ENCODE measurements around the gene GALK1. TPM values are rescaled to one million over a fixed set of nuclear protein-coding genes. Genes with fewer than 3 reads are reported as not detected.
"Not testable (repeated sequence)": the region's sequence is repeated elsewhere in the genome, so short reads cannot be mapped to it uniquely, and the experiment has no call there.

The GALK1 gene
- total RNA-seq, 1 experiment from 2014 or later, result 35.8 TPM

GRCh38 chr17:75811174-75811573, 46.2 kb upstream of the GALK1 start:
- no peaks in the 10 kb centered on the region for H3K4me1 ChIP-seq (ENCODE audit: control insufficient read depth, insufficient read depth, low read length)
- CTCF ChIA-PET, result no interaction called here

GRCh38 chr17:75810756-75811155, 45.8 kb upstream of the GALK1 start:
- POLR2A ChIA-PET; DNase-seq (ENCODE audit: low read depth, low spot score); H3K9me3 ChIP-seq (ENCODE audit: control insufficient read depth, insufficient read depth, low read depth, low read length); intact Hi-C loops (cut with micrococcal nuclease; ENCODE audit: unreplicated experiment); H3K36me3 ChIP-seq (ENCODE audit: control insufficient read depth, insufficient read depth, low read length); BruUV-seq (replicated peaks); in situ Hi-C loops (cut with HindIII; ENCODE audit: low pct_unique_long_range_greater_than_20kb, low sequenced_read_pairs); H3K27me3 ChIP-seq (ENCODE audit: control insufficient read depth, insufficient read depth, low read length); H3K4me1 ChIP-seq (ENCODE audit: control insufficient read depth, insufficient read depth, low read length); CTCF ChIA-PET; H3K27ac ChIP-seq (ENCODE audit: low read length); H3K4me3 ChIP-seq (ENCODE audit: low read depth in 2 of 2, low read length in 2 of 2); ATAC-seq: not testable (repeated sequence)

More at GRCh38 chr17:75811174-75811573, 46.2 kb upstream of the GALK1 start:
- DNase-seq (ENCODE audit: low read depth, low spot score) (no peak), ATAC-seq (no peak)
- TF ChIP-seq TCF7L2 (IDR thresholded peaks at IDR 0.05; ENCODE audit: low read depth, low read length), result no peak
- TF ChIP-seq REST (IDR thresholded peaks at IDR 0.05; ENCODE audit: insufficient read depth in 1 of 2, low read depth in 2 of 2, low read length in 1 of 2), result no peak
- TF ChIP-seq SIN3A (IDR thresholded peaks at IDR 0.05; ENCODE audit: borderline replicate concordance, insufficient read depth, low read depth, low read length), result no peak
- no peak for TF ChIP-seq CTCF (IDR thresholded peaks at IDR 0.05)
- Histone ChIP-seq H3K9me3 (ENCODE audit: control insufficient read depth, insufficient read depth, low read depth, low read length) (no peaks in the 10 kb centered on the region), H3K27me3 (ENCODE audit: control insufficient read depth, insufficient read depth, low read length) (no peaks in the 10 kb centered on the region), H3K27ac (ENCODE audit: low read length) (no peak overlapping the region), H3K4me3 (ENCODE audit: low read depth in 2 of 2, low read length in 2 of 2) (no peak overlapping the region), H3K36me3 (ENCODE audit: control insufficient read depth, insufficient read depth, low read length) (no peaks in the 10 kb centered on the region)
- in situ Hi-C loops (cut with HindIII; ENCODE audit: low pct_unique_long_range_greater_than_20kb, low sequenced_read_pairs), result no loop called here
- no TSS peak for BruUV-seq (replicated peaks)
- intact Hi-C loops (cut with micrococcal nuclease; ENCODE audit: unreplicated experiment), result no loop called here
- POLR2A ChIA-PET, result no interaction called here

GRCh38 chr17:75810216-75810615, 45.2 kb upstream of the GALK1 start:
- CTCF ChIA-PET, result no interaction called here
- no peaks in the 10 kb centered on the region for H3K9me3 ChIP-seq (ENCODE audit: control insufficient read depth, insufficient read depth, low read depth, low read length)

More at GRCh38 chr17:75810216-75810615, 45.2 kb upstream of the GALK1 start:
- DNase-seq (ENCODE audit: low read depth, low spot score), result no peak
- no peak overlapping the region for H3K4me3 ChIP-seq (ENCODE audit: low read depth in 2 of 2, low read length in 2 of 2)
- H3K27me3 ChIP-seq (ENCODE audit: control insufficient read depth, insufficient read depth, low read length), result no peaks in the 10 kb centered on the region
- POLR2A ChIA-PET, result no interaction called here
- in situ Hi-C loops (cut with HindIII; ENCODE audit: low pct_unique_long_range_greater_than_20kb, low sequenced_read_pairs), result no loop called here
- H3K27ac ChIP-seq (ENCODE audit: low read length), result no peak overlapping the region
- intact Hi-C loops (cut with micrococcal nuclease; ENCODE audit: unreplicated experiment), result no loop called here
- ATAC-seq, result no peak
- no peaks in the 10 kb centered on the region for H3K36me3 ChIP-seq (ENCODE audit: control insufficient read depth, insufficient read depth, low read length)
- TF ChIP-seq REST (IDR thresholded peaks at IDR 0.05; ENCODE audit: insufficient read depth in 1 of 2, low read depth in 2 of 2, low read length in 1 of 2), result no peak
- TF ChIP-seq SIN3A (IDR thresholded peaks at IDR 0.05; ENCODE audit: borderline replicate concordance, insufficient read depth, low read depth, low read length), result no peak
- no peak for TF ChIP-seq TCF7L2 (IDR thresholded peaks at IDR 0.05; ENCODE audit: low read depth, low read length)
- TF ChIP-seq POLR2AphosphoS5 (IDR thresholded peaks at IDR 0.05; ENCODE audit: low read depth, low read length), result no peak
- no peak for TF ChIP-seq CTCF (IDR thresholded peaks at IDR 0.05)
- no peaks in the 10 kb centered on the region for H3K4me1 ChIP-seq (ENCODE audit: control insufficient read depth, insufficient read depth, low read length)
- BruUV-seq (replicated peaks), result no TSS peak

Measured in Panc1 (cell line).